Measurements from ENCODE around the gene BCAR1.
"Not testable (repeated sequence)": the region's sequence is repeated elsewhere in the genome, so short reads cannot be mapped to it uniquely, and the experiment has no call there.

Gene BCAR1

GRCh38 chr16:75252946-75253911 lies 1.8 kb upstream of the BCAR1 start:
- DNase-seq (ENCODE audit: low spot score), result no peak

DNA sequence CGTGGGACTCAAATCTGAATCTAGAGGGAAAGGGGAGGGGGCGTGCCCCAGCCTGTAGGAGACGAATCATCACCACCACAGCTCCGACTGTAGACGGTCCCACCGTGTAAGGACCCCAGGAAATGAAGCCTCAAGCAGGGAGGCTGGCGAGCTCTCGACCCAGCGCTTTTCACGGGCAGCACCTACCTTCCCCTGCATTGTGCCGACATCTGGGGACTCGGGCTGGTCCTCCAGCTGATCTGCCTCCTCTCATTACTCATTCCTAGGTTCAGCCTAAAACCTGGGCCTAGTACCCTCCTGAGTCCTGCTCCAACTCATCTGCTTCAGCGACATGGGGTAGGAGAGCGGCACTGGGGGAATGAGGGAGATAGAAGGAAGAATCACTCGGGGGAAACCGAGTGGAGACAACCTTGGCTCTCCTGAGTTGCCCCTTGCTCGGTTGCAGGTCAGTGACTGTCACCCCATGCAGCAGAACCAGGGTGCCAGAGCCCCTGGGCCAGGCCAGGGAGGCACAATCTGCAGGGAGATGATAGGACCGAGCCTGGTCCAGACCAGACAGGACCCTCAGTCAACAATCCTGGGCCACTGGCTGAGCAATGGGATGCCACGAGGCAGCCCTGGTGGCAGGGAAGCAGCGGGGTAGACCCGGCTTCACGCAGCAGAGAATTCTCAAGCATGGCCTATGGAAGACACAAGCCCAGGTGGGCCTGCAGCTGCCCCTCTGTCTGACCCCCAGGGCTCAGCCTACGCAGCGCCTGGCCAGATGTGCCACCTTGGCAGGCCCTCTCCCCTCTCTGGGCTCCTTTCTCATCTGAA lies 833 bp upstream of the BCAR1 start:
- no peak for DNase-seq (ENCODE audit: low spot score)

DNA sequence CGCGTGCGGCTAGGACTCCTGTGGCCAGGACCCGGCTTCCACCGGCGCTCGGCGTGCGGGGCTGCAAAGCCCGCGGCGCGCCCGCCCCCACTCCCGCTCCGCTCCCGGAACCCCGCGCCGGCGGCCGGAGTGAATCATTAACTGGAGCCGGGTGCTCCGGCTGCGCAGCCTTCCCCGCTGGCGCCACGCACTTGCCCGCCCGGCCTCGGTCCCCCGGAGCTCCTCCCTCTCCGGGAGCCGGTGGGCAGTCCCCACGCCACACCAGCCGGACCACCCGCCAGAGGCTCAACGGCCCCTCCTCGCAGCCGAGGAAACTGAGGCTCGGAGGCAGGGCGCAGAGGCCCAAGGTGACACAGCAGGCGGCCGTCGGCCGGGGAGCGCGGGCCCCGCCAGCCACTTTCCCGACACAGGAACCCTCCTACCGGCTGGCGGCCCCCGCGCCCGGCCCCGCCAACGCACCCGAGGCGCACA lies 580 bp downstream of the BCAR1 start:
- DNase-seq (ENCODE audit: low spot score), result peak; percentile 63

DNA sequence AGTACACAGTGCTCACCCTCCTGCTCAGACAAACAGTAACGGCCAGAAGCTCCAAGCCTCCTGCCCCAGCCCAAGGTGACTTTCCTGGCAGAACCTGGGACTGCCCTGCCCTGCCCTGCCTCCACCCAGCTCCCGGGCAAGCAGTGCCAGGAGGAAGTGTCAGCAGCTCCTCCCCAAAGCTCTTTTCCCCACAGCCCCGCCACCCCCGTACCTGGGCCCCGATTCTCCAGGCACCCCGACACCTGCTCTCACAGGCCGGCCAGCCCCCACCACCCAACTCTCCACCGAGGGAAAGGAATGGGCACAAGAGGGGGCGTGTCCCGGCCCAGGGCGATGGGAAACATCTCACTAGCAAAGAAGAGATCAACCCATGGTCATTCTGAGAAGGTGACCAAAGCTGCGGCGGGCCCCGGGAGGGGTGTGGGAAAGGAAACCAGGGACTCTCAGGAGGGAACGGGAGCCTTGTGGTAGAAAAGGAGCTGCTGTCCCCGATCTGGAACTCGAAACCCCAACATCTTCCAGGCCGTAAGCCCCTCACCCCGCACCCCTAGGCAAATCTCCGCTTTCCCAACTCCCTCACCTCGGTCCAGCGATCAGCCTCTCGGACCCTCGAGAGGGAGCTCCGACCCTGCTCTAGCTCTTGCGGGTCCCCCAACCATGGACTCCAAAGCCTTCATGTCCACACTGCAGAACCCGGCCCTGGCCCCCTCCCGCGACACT lies 1.2 kb downstream of the BCAR1 start:
- DNase-seq (ENCODE audit: low spot score), result peak; percentile 29

GRCh38 chr16:75249441-75249840 lies 2.0 kb downstream of the BCAR1 start:
- no peak for DNase-seq (ENCODE audit: low spot score)

DNA sequence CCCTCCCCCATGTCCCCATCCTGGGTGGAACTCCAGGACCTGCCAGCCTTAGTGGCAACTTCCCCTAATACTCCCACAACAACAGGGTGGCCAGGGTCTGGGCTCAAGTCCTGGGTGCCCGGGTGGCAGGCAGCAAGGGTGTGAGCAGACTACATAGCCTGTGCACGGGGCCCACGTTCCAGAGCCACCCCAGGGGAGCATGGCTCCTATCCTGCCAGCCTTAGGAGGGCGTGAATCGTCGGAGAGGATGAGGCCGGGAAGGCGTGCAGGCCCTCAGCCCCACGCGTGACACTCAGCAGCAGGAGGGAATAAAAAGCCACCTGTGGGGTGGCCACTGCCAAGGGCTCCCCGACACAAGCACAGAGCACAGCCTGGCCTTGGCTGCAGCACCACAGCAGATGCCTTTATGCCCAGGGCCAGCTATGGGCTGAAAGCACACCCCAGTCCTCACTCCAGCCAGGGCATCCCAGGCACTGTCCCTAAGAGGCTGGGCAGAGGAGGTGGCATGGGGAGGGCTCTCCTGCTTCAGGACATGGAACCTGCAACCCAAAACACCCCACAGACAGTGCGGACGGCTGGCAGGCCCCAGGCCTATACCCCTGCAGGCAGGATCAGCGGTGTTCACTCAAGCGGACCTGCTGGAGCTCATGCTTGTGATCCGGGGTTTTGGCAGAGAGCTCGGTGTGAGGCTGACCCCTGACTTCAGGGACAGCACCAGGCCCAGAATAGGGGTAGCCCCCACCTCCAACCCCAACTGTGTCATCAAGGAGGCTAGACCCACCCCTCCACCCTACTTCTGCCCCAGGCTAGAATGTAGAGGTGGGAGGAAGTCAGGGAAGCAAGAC lies 2.7 kb downstream of the BCAR1 start:
- no peak for DNase-seq (ENCODE audit: low spot score)

DNA sequence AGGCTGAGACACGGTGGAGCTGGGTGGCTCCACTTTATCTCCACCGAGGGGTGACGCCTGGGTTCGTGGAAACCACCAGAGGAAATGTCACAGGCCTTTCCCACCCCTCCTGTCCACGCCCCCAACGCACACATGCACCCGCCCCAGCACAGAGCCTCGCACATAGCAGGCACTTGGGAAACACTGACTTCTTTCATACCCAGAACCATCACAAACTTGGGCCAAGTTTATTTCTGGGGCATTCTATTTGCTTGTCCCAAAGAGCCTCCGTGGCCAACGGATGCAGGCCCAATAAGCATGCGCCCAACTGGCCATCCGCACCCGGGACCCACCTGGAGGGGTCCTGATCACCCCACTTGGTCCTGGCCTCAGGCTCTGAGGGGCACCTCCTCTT lies 3.3 kb downstream of the BCAR1 start:
- no peak for DNase-seq (ENCODE audit: low spot score)

DNA sequence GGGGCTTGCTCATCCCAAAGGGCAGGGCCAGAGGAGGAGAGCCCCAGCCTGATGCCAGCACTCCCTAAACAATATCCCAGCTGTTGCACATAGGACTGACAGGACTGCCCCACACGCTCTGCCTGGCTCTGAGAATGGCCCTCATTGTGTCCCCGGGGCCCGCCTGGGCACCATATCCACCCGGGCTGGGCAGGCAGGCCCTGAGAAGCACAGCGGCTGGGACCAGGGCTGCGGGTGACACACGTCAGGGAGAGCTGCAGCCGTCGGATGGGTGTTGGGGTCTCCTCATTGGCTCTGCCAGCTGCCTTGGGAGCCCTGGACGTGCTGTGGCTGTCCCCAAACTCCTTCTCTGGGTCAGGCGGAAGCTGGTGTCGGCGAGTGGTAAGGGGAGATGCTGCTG lies 4.2 kb downstream of the BCAR1 start:
- no peak for DNase-seq (ENCODE audit: low spot score)

- no peak for DNase-seq (ENCODE audit: low spot score)
These were observed 4.8 kb downstream of the BCAR1 start for GRCh38 chr16:75246504-75247205.

- DNase-seq (ENCODE audit: low spot score), result peak; percentile 34
These were observed 6.3 kb downstream of the BCAR1 start for GRCh38 chr16:75244844-75245758.

GRCh38 chr16:75244225-75244809 lies 7.1 kb downstream of the BCAR1 start:
- no peak for DNase-seq (ENCODE audit: low spot score)

GRCh38 chr16:75243667-75244224 lies 7.7 kb downstream of the BCAR1 start:
- no peak for DNase-seq (ENCODE audit: low spot score)

- DNase-seq (ENCODE audit: low spot score), result not testable (repeated sequence)
These were observed 8.9 kb downstream of the BCAR1 start for GRCh38 chr16:75242436-75243078.

DNA sequence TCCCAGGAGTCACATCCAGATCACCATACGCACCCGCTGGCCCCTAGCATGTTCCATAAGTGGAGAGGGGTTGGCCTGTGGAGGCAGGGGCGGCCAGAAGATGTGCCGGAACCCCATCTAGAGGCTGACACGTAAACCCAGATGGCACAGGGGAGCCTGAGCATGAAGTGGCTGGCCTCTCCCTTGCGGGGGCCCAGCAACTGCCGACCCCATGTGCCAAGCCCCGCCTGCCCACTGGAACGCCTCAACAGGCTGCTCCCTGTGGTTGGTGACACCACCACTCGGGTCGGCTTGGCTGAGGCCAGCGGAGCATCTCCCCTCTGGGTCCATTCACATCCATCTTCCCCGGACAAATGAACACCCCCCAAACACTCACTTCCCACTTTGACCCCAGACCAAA lies 9.5 kb downstream of the BCAR1 start:
- DNase-seq (ENCODE audit: low spot score), result no peak

DNA sequence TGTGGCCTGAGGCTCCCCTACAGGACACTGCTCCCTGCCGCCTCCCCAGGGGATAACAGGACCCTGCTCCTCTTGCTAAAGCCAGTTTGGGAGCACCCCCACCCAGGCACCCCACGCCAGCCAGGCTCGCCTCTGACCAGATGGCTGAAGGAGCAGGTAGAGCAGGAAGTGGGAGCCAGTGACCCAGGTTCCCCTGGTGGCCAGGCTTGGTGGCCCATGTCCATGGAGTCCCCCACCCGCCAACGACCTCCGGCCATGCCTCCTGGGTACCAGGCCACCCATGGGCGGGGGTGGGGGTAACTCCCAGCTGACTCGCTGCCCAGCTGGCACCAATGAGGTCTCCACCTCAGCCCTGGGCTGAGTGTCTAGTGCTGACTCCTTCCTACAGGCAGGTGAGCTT lies 10.0 kb downstream of the BCAR1 start:
- no peak for DNase-seq (ENCODE audit: low spot score)

GRCh38 chr16:75240633-75241032 lies 10.8 kb downstream of the BCAR1 start:
- not testable (repeated sequence) for DNase-seq (ENCODE audit: low spot score)

DNA sequence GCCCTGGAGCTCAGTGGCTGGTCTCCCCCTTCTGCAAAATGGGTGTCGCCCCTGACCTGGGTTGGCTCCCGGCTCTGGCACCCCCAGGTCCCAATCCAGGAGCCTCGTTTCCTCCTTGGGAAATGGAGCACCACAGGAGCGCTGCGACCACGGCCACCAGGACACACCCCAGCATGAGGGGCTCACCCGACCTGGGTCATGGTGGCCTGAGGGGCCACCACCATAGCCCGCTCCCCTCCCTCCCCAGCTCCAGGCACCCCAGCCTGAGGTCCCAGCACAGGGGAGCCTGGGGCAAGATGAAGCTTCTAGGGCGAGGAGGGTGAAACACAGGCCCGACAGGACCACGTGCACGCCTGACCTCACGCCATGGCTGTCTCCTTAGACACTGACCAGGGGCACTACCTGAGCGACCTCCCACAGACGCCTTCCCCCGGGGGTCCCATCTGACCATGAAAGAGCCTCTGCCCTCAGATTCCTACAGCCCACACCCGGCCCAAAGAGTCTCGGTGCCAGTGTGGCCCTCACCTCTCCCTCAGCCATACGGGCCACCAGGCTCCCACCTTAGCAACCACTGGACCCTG lies 11.8 kb downstream of the BCAR1 start:
- DNase-seq (ENCODE audit: low spot score), result no peak

Data from LoVo (cell line).